Activated B cell treated with CpG ODN at 0.5 μM for 24 hours (primary cell): ENCODE data around the gene NKIRAS2. TPM values are rescaled to one million over a fixed set of nuclear protein-coding genes. Genes with fewer than 3 reads are reported as not detected.
"Not testable (repeated sequence)": the region's sequence is repeated elsewhere in the genome, so short reads cannot be mapped to it uniquely, and the experiment has no call there.

Experiments
- ATAC-seq: fragments of 200-7000 bp; cut with Tn5 transposase; one replicate; pipeline ENCODE4 v1.10.0; 2021; ENCODE audit warnings: low read depth, mild to moderate bottlenecking, moderate library complexity
- CTCF ChIA-PET: fragments of 350-600 bp; sonication (Branson Sonifier 250); formaldehyde crosslinking; loops from one replicate; lab custom pipeline; 2021; ENCODE audit warnings: antibody characterized with exemption; lab: Charles Lee
- POLR2A ChIA-PET: fragments of 350-600 bp; sonication (Branson Sonifier 250); formaldehyde crosslinking; loops from one replicate; lab custom pipeline; 2021; ENCODE audit warnings: antibody characterized with exemption; lab: Charles Lee
- DNase-seq: peaks from one replicate; pipeline ENCODE4 v3.0.0; 2022
- H3K27ac Mint-ChIP-seq: one replicate; pipeline ENCODE4 v1.8.0; 2020; ENCODE audit warnings: mixed read lengths
- H3K27me3 Mint-ChIP-seq: one replicate; pipeline ENCODE4 v1.8.0; 2021; ENCODE audit warnings: mixed read lengths
- H3K36me3 Mint-ChIP-seq: one replicate; pipeline ENCODE4 v1.8.0; 2021; ENCODE audit warnings: low read depth, mixed read lengths
- H3K4me1 Mint-ChIP-seq: one replicate; pipeline ENCODE4 v1.8.0; 2021; ENCODE audit warnings: mixed read lengths
- H3K4me3 Mint-ChIP-seq: one replicate; pipeline ENCODE4 v1.8.0; 2020; ENCODE audit warnings: mild to moderate bottlenecking, mixed read lengths
- H3K9me3 Mint-ChIP-seq: one replicate; pipeline ENCODE4 v1.8.0; 2020; ENCODE audit warnings: mixed read lengths
- intact Hi-C: fragments of 100-400 bp; cut with micrococcal nuclease; formaldehyde crosslinking; loops from one replicate; pipeline ENCODE4 v1.15.1; 2024
- total RNA-seq: library from RNA; stranded (reverse); gene quantifications from 2 replicates; pipeline ENCODE4 v1.2.3, GENCODE V29; 2022
- TF ChIP-seq, protein P1 (sequence below): fragments of 200-600 bp; IDR thresholded peaks from one replicate; pipeline ENCODE4 v1.8.0; 2022; ENCODE audit warnings: antibody characterized with exemption, mild to moderate bottlenecking

Gene NKIRAS2
- total RNA-seq, 1 donor from 2014 or later = 23.9 TPM

DNA sequence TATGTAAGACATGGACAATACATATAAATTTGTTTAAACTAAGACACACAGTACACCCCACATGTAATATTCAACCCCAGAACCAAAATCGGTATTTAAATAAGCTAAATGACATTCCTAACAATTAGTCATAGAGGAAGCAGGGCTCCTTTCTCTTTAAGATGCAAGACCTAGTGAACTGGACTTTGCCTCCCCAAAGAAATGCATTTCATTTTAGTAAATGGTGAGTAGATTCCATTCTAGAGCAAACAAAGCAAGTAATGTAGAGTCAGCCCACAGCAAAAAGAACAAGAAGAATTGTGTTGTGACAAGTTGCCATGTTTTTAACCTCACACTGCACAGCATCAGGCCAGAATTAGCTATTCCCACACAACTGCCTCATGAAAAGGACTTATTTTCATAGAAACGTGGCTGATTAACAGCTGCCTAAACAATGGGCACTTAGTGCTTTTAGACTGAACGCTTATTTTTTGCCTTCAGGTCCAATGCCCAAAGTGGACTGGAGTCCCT, 17.0 kb upstream of the NKIRAS2 start:
- no peak for ATAC-seq
- TF ChIP-seq, protein P1, sequence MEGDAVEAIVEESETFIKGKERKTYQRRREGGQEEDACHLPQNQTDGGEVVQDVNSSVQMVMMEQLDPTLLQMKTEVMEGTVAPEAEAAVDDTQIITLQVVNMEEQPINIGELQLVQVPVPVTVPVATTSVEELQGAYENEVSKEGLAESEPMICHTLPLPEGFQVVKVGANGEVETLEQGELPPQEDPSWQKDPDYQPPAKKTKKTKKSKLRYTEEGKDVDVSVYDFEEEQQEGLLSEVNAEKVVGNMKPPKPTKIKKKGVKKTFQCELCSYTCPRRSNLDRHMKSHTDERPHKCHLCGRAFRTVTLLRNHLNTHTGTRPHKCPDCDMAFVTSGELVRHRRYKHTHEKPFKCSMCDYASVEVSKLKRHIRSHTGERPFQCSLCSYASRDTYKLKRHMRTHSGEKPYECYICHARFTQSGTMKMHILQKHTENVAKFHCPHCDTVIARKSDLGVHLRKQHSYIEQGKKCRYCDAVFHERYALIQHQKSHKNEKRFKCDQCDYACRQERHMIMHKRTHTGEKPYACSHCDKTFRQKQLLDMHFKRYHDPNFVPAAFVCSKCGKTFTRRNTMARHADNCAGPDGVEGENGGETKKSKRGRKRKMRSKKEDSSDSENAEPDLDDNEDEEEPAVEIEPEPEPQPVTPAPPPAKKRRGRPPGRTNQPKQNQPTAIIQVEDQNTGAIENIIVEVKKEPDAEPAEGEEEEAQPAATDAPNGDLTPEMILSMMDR = no peak
- Mint-ChIP-seq H3K9me3 (no peaks in the 10 kb centered on the region), H3K4me1 (peaks cover 16% of the 10 kb centered on the region), H3K36me3 (peaks cover 54% of the 10 kb centered on the region), H3K4me3 (no peak overlapping the region), H3K27ac (no peak overlapping the region), H3K27me3 (no peaks in the 10 kb centered on the region)
- DNase-seq = no peak
- ChIA-PET POLR2A (interaction anchor here (0.7 to 1.3 kb wide), 3 partner anchors 14 to 51 kb away, joined by 3 to 7 read pairs (median 3); partner anchors contain the start of gene DNAJC7), CTCF (interaction anchor here (1.3 kb wide), 1 partner anchor 17 kb away, joined by 3 read pairs; the partner anchor contains the start of gene NKIRAS2)
- intact Hi-C loops = no loop called here

DNA sequence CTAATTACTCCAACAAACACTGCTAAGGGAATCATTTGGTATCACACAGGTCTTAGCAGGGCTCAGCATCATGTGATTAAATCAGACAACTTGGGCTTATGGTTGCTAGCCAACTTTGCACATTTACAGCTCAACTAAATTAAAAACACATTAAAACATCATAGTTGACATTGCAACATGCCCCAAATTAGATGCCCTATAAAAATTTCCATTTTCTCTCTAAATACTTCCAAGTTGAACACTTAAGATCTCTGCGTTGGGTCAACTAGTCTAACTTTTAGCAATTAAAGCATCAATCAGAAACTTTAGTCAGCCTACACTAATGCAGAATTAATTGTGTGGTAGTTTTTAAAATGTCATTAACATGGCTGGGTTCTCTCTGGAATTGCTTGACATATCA, 14.7 kb upstream of the NKIRAS2 start:
- Mint-ChIP-seq H3K36me3 (peaks cover 48% of the 10 kb centered on the region), H3K4me1 (peaks cover 24% of the 10 kb centered on the region), H3K4me3 (no peak overlapping the region), H3K27ac (no peak overlapping the region), H3K9me3 (no peaks in the 10 kb centered on the region), H3K27me3 (no peaks in the 10 kb centered on the region)
- intact Hi-C loops = no loop called here
- TF ChIP-seq, protein P1 = no peak
- ChIA-PET CTCF (interaction anchor here (1.3 kb wide), 1 partner anchor 15 kb away, joined by 4 read pairs; the partner anchor contains the start of gene NKIRAS2), POLR2A (interaction anchor here (1.0 kb wide), 1 partner anchor 10 kb away, joined by 3 read pairs; no protein-coding TSS in a partner anchor)
- no peak for DNase-seq
- ATAC-seq = no peak

DNA sequence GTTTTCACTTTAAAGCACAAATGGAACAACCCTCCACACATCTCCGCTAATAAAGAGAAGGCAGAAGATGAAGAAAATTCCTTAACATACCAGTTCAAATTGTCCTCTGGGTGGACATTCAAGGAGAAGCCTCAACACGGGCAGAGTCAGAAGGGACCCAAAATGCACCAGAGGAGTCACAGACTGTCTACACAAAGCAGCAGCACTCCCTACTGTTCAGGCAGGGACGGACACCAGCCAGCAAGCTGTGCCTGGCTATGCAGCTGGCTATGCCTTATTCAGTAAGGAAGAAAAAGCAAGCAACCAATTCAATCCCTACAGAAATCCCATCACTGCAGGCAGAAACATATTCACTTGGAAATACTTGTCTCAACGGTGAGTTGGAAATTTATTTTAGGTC, 10.7 kb upstream of the NKIRAS2 start:
- Mint-ChIP-seq H3K4me1 (peaks cover 47% of the 10 kb centered on the region), H3K9me3 (no peaks in the 10 kb centered on the region), H3K36me3 (peaks cover 28% of the 10 kb centered on the region), H3K27me3 (no peaks in the 10 kb centered on the region), H3K4me3 (no peak overlapping the region), H3K27ac (no peak overlapping the region)
- POLR2A ChIA-PET = interaction anchor here (0.6 kb wide), 1 partner anchor 524 kb away, joined by 3 read pairs; no protein-coding TSS in a partner anchor
- DNase-seq (no peak), ATAC-seq (no peak)
- CTCF ChIA-PET = no interaction called here
- intact Hi-C loops = no loop called here
- TF ChIP-seq, protein P1 = no peak

DNA sequence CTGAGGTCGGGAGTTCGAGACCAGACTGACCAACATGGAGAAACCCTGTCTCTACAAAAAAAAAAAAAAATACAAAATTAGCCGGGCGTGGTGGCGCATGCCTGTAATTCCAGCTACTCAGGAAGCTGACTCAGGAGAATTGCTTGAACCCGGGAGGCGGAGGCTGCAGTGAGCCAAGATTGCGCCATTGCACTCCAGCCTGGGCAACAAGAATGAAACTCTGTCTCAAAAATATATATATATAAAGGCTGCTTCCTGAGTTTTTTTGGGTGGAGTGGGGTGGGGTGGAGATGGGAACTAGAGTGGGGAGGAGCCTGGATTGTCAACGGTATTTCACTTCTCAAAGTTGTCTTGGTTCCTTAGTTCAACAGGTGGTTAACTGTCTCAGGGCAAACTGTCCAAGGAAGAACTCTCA, 9.6 kb upstream of the NKIRAS2 start:
- H3K9me3 Mint-ChIP-seq, H3K27ac Mint-ChIP-seq, H3K4me3 Mint-ChIP-seq, ATAC-seq, CTCF ChIA-PET, POLR2A ChIA-PET, DNase-seq, H3K27me3 Mint-ChIP-seq: not testable (repeated sequence)
- H3K4me1 Mint-ChIP-seq = peaks cover 46% of the 10 kb centered on the region
- intact Hi-C loops = loop anchor here (10.0 kb wide), 1 partner anchor 275 kb away; the partner anchor contains the start of gene STAT5A
- peaks cover 28% of the 10 kb centered on the region for H3K36me3 Mint-ChIP-seq

DNA sequence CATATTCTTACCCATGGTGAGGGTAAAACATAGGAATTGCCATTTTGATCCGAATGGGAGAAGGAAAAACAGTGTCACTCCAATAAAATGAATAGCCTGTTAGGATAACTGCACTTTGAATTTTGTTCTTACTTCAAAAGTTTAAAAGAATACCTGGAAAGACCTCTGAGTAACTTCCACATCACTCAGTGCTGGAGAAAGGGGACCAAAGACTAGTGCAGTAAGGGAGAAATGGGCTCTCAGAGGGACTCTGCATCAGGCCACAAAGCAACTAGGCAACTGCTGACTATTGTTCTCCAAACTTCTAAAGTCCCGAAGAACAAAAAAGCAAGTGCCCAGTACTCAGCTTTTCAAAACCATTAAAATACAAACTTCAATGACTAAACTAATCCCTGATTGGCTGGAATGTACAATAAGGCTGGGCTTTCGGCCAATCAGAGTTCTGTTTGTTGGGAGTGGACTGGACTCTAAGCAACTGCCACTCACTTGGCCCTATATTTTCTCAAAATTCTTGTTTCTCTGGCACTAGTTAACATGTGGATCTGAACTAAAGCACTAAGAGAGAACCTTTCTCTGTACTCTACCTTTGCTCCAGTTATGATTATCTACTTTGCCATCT, 8.9 kb upstream of the NKIRAS2 start:
- no peak overlapping the region for H3K27ac Mint-ChIP-seq
- DNase-seq (no peak), ATAC-seq (no peak)
- H3K4me1 Mint-ChIP-seq = peaks cover 52% of the 10 kb centered on the region
- intact Hi-C loops = loop anchor here (10.0 kb wide), 1 partner anchor 274 kb away; the partner anchor contains the start of gene STAT5A
- peaks cover 29% of the 10 kb centered on the region for H3K36me3 Mint-ChIP-seq
- TF ChIP-seq, protein P1 = no peak
- CTCF ChIA-PET = no interaction called here
- H3K27me3 Mint-ChIP-seq = no peaks in the 10 kb centered on the region
- no peak overlapping the region for H3K4me3 Mint-ChIP-seq
- POLR2A ChIA-PET = no interaction called here
- no peaks in the 10 kb centered on the region for H3K9me3 Mint-ChIP-seq

DNA sequence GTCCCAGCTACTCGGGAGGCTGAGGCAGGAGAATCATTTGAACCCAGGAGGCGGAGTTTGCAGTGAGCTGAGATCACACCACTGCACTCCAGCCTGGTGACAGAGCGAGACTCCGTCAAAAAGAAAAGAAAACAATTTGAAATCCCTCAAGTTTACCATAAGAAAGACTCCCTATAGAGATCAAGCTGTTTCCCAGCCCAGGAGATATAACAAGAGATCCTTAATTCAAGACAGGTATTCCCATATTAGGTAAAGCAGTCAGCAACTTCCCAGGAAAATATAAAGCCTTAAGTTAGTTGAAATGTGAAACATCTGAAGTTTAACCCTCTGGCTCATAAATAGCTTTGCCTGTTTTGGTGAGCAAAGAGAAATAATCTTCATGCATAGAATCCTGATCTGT, 7.5 kb upstream of the NKIRAS2 start:
- ATAC-seq, DNase-seq, H3K4me3 Mint-ChIP-seq, POLR2A ChIA-PET, H3K9me3 Mint-ChIP-seq, H3K27ac Mint-ChIP-seq, H3K27me3 Mint-ChIP-seq: not testable (repeated sequence)
- CTCF ChIA-PET = interaction anchor here (1.3 kb wide), 1 partner anchor 141 kb away, joined by 4 read pairs; no protein-coding TSS in a partner anchor
- intact Hi-C loops = loop anchor here (10.0 kb wide), 1 partner anchor 272 kb away; the partner anchor contains the start of gene STAT5A
- Mint-ChIP-seq H3K4me1 (peaks cover 60% of the 10 kb centered on the region), H3K36me3 (peaks cover 34% of the 10 kb centered on the region)

DNA sequence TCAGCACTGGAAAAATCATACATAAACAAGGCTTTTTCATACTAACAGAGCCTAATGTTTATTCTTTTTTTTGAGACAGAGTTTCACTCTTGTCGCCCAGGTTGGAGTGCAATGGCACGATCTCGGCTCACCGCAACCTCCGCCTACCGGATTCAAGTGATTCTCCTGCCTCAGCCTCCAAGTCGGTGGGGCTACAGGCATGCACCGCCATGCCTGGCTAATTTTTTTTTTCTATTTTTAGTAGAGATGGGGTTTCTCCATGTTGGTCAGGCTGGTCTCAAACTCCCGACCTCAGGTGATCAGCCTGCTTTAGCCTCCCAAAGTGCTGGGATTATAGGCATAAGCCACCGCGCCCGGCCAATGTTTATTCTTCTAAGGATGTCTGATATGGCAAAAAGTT, 6.2 kb upstream of the NKIRAS2 start:
- H3K27me3 Mint-ChIP-seq, POLR2A ChIA-PET, ATAC-seq, H3K4me3 Mint-ChIP-seq, H3K9me3 Mint-ChIP-seq, DNase-seq: not testable (repeated sequence)
- H3K36me3 Mint-ChIP-seq = peaks cover 34% of the 10 kb centered on the region
- H3K27ac Mint-ChIP-seq = peak overlapping the region; percentile 2
- CTCF ChIA-PET = interaction anchor here (1.3 to 2.6 kb wide), 2 partner anchors 11 to 140 kb away, joined by 4 to 9 read pairs; no protein-coding TSS in a partner anchor
- peaks cover 70% of the 10 kb centered on the region for H3K4me1 Mint-ChIP-seq
- intact Hi-C loops = loop anchor here (10.0 kb wide), 1 partner anchor 271 kb away; the partner anchor contains the start of gene STAT5A
